ENCODE data around the gene PIEZO1. TPM values are rescaled to one million over a fixed set of nuclear protein-coding genes. Genes with fewer than 3 reads are reported as not detected.

The PIEZO1 gene
- polyA plus RNA-seq, 1 of the 3 experiments (the other 2 are of a cell fraction), result 184 TPM

GRCh38 chr16:88713568-88714419 is 71.2 kb downstream of the PIEZO1 start (continued):
- no peak for TF ChIP-seq ELF1 (IDR thresholded peaks at IDR 0.05)
- no peak for TF ChIP-seq RXRA (IDR thresholded peaks at IDR 0.05; ENCODE audit: borderline replicate concordance, low read depth)
- TF ChIP-seq EZH2phosphoT487 (IDR thresholded peaks at IDR 0.05; ENCODE audit: borderline replicate concordance, low read depth), result no peak
- no peak for TF ChIP-seq GATA2 (CRISPR knock-in tag; IDR thresholded peaks at IDR 0.05)
- TF ChIP-seq MXI1 (IDR thresholded peaks at IDR 0.05; ENCODE audit: low read depth, low read length), result no peak
- no peak for TF ChIP-seq SMC3 (IDR thresholded peaks at IDR 0.05; ENCODE audit: low read depth, low read length)
- TF ChIP-seq PBX3 (IDR thresholded peaks at IDR 0.05), result no peak
- no peak for TF ChIP-seq EP300 (IDR thresholded peaks at IDR 0.05; ENCODE audit: borderline replicate concordance in 1 of 2, low read depth in 1 of 2, low read length in 1 of 2)
- no peak for TF ChIP-seq MEF2A (IDR thresholded peaks at IDR 0.05; ENCODE audit: borderline replicate concordance, low read depth)
- no peak for TF ChIP-seq TCF12 (IDR thresholded peaks at IDR 0.05)
- TF ChIP-seq GABPA (IDR thresholded peaks at IDR 0.05; ENCODE audit: low read depth), result no peak
- no peak for TF ChIP-seq NFIC (IDR thresholded peaks at IDR 0.05; ENCODE audit: borderline replicate concordance)
- no peak for TF ChIP-seq SIN3A (IDR thresholded peaks at IDR 0.05; ENCODE audit: borderline replicate concordance, low read depth, low read length)

GRCh38 chr16:88713054-88713453 is 72.0 kb downstream of the PIEZO1 start:
- Histone ChIP-seq H3K27me3 (ENCODE audit: insufficient read depth) (no peaks in the 10 kb centered on the region), H4K20me1 (ENCODE audit: insufficient read depth) (peaks cover 5% of the 10 kb centered on the region; the same call in 1 of the 2 replicates), H3K4me3 (ENCODE audit: low read depth in 2 of 2, low read length in 1 of 2) (no peak overlapping the region), H3K4me2 (no peak overlapping the region), H3K27ac (ENCODE audit: low read depth in 2 of 2, low read length in 1 of 2) (no peak overlapping the region), H3K36me3 (replicated peaks in 1 of 2; ENCODE audit: control insufficient read depth in 1 of 2, insufficient read depth in 2 of 2, low read length in 1 of 2) (peaks cover 11 to 46% of the 10 kb centered on the region in 2 experiments), H3K4me1 (ENCODE audit: control insufficient read depth in 1 of 2, insufficient read depth in 2 of 2, low read depth in 1 of 2, low read length in 1 of 2) (no peaks in the 10 kb centered on the region), H2AFZ (ENCODE audit: low read depth) (no peak overlapping the region), H3K9ac (no peak overlapping the region), H3K9me3 (no peaks in the 10 kb centered on the region), H3K79me2 (ENCODE audit: insufficient read depth) (peaks cover 15% of the 10 kb centered on the region; the same call in 1 of the 2 replicates), H3F3A (replicated peaks; ENCODE audit: insufficient read depth) (peaks cover 15% of the 10 kb centered on the region), H3K9me2 (no peaks in the 10 kb centered on the region)
- DNase-seq, result peak; percentile 58
- no peak for TF ChIP-seq REST (IDR thresholded peaks at IDR 0.05; ENCODE audit: low read depth, low read length)
- no peak for TF ChIP-seq FOXJ3 (CRISPR knock-in tag; IDR thresholded peaks at IDR 0.05)
- ChIA-PET POLR2A (no interaction called here), CTCF (no interaction called here)
- 92% methylated on average over 14 of the region's 15 CpGs for WGBS (ENCODE audit: low lambda C conversion rate)

Data from SK-N-SH (cell line).